Hepatocyte (in vitro differentiated cells): ENCODE data around the gene FSIP1. TPM values are rescaled to one million over a fixed set of nuclear protein-coding genes. Genes with fewer than 3 reads are reported as not detected.

Experiments used
- DNase-seq: peaks from one replicate; pipeline ENCODE4 v3.0.0-alpha.2; 2016; ENCODE audit warnings: low spot score
- H2AFZ ChIP-seq: fragments of 200-600 bp; sonication (generic); 2 replicates; pipeline ENCODE4 v1.6.0; 2016; ENCODE audit warnings: antibody characterized with exemption, mild to moderate bottlenecking
- H3K27ac ChIP-seq: fragments of 200-600 bp; sonication (generic); 2 replicates; pipeline ENCODE4 v1.5.1; 2016; ENCODE audit warnings: mild to moderate bottlenecking
- H3K27me3 ChIP-seq: fragments of 200-600 bp; sonication (generic); 2 replicates; pipeline ENCODE4 v1.6.1; 2016
- H3K36me3 ChIP-seq: fragments of 200-600 bp; sonication (generic); replicated peaks from 2 replicates; pipeline ENCODE4 v1.5.1; 2016; ENCODE audit warnings: low read depth; ENCODE audit not compliant: insufficient read depth
- H3K4me1 ChIP-seq: fragments of 200-600 bp; sonication (generic); 2 replicates; pipeline ENCODE4 v1.5.1; 2016; ENCODE audit warnings: mild to moderate bottlenecking, moderate library complexity; ENCODE audit not compliant: insufficient read depth
- H3K4me2 ChIP-seq: fragments of 200-600 bp; sonication (generic); 2 replicates; pipeline ENCODE4 v1.6.0; 2016
- H3K4me3 ChIP-seq: fragments of 200-600 bp; sonication (generic); 2 replicates; pipeline ENCODE4 v1.5.1; 2016; ENCODE audit warnings: mild to moderate bottlenecking
- H3K79me2 ChIP-seq: fragments of 200-600 bp; sonication (generic); 2 replicates; pipeline ENCODE4 v1.6.0; 2017; ENCODE audit warnings: mild to moderate bottlenecking
- H3K9me2 ChIP-seq: fragments of 200-600 bp; sonication (generic); replicated peaks from 2 replicates; pipeline ENCODE4 v1.6.0; 2017; ENCODE audit warnings: mild to moderate bottlenecking; ENCODE audit not compliant: insufficient read depth
- H3K9me3 ChIP-seq: fragments of 200-600 bp; sonication (generic); 2 replicates; pipeline ENCODE4 v1.5.1; 2016; ENCODE audit warnings: low read depth, mild to moderate bottlenecking
- H4K20me1 ChIP-seq: fragments of 200-600 bp; sonication (generic); 2 replicates; pipeline ENCODE4 v1.6.0; 2016; ENCODE audit warnings: mild to moderate bottlenecking; ENCODE audit not compliant: insufficient read depth, poor library complexity, severe bottlenecking
- EZH2 ChIP-seq: fragments of 200-600 bp; sonication (generic); IDR thresholded peaks from 2 replicates; pipeline ENCODE4 v1.6.1; 2016; ENCODE audit warnings: antibody characterized with exemption, mild to moderate bottlenecking, borderline replicate concordance
- EZH2phosphoT487 ChIP-seq: fragments of 200-600 bp; sonication (generic); IDR thresholded peaks from one replicate; pipeline ENCODE4 v1.6.1; 2018; ENCODE audit warnings: antibody characterized with exemption, mild to moderate bottlenecking, low read depth, moderate library complexity; ENCODE audit not compliant: unreplicated experiment, severe bottlenecking
- WGBS: methylation state at CpG from one replicate; pipeline ENCODE4 v1.1.6; 2016; ENCODE audit warnings: low lambda C conversion rate; ENCODE audit errors: missing lambda C conversion rate; 5-methylcytosine and 5-hydroxymethylcytosine counted together
- polyA plus RNA-seq: library from polyadenylated mRNA; unstranded; fragments of >200 nt; fragmentation: Nextera tagmentation; extraction: Ambion mirVana; gene quantifications from 2 replicates; pipeline ENCODE4 v1.2.1, GENCODE V29; 2016
- total RNA-seq: library from RNA; depleted of rRNA; stranded (reverse); fragments of >200 nt; gene quantifications from 2 replicates; pipeline ENCODE4 v1.2.3, GENCODE V29; 2014
- TF ChIP-seq, protein P1 (sequence below): fragments of 200-600 bp; sonication (generic); IDR thresholded peaks from 2 replicates; pipeline ENCODE4 v1.5.1; 2016; ENCODE audit warnings: antibody characterized with exemption, mild to moderate bottlenecking; ENCODE audit not compliant: poor library complexity

Gene FSIP1
- total and polyA plus RNA-seq, 2 experiments from 2014 or later = 0.60 to 0.79 TPM

DNA sequence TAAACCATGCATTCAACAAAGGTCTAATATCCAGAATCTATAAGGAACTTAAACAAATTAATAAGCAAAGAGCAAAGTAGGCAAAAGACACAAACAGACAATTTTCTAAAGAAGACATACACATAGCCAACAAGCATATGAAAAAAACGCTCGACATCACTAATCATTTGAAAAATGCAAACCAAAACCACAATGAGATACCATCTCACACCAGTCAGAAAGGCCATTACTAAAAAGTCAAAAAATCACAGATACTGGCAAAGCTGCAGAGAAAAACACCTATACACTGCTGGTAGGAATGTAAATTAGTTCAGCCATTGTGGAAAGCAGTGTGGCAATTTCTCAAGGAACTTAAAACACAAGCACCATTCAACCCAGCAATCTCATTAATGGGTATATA lies 53.8 kb downstream of the FSIP1 start:
- no peaks in the 10 kb centered on the region for H3K27me3 ChIP-seq
- no peak overlapping the region for H2AFZ ChIP-seq
- no peaks in the 10 kb centered on the region for H3K9me3 ChIP-seq
- no peaks in the 10 kb centered on the region for H4K20me1 ChIP-seq
- WGBS = 95% methylated on average over 2 of the region's 2 CpGs
- TF ChIP-seq, protein P1, sequence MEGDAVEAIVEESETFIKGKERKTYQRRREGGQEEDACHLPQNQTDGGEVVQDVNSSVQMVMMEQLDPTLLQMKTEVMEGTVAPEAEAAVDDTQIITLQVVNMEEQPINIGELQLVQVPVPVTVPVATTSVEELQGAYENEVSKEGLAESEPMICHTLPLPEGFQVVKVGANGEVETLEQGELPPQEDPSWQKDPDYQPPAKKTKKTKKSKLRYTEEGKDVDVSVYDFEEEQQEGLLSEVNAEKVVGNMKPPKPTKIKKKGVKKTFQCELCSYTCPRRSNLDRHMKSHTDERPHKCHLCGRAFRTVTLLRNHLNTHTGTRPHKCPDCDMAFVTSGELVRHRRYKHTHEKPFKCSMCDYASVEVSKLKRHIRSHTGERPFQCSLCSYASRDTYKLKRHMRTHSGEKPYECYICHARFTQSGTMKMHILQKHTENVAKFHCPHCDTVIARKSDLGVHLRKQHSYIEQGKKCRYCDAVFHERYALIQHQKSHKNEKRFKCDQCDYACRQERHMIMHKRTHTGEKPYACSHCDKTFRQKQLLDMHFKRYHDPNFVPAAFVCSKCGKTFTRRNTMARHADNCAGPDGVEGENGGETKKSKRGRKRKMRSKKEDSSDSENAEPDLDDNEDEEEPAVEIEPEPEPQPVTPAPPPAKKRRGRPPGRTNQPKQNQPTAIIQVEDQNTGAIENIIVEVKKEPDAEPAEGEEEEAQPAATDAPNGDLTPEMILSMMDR = no peak
- no peak for TF ChIP-seq EZH2phosphoT487
- no peak for TF ChIP-seq EZH2
- no peaks in the 10 kb centered on the region for H3K9me2 ChIP-seq
- H3K4me1 ChIP-seq = peaks cover 9% of the 10 kb centered on the region
- no peak overlapping the region for H3K4me3 ChIP-seq
- H3K4me2 ChIP-seq = no peak overlapping the region
- no peaks in the 10 kb centered on the region for H3K36me3 ChIP-seq
- no peak overlapping the region for H3K27ac ChIP-seq
- no peak for DNase-seq
- H3K79me2 ChIP-seq = no peaks in the 10 kb centered on the region

- DNase-seq = no peak
- no peak overlapping the region for H3K4me2 ChIP-seq
- no peaks in the 10 kb centered on the region for H3K27me3 ChIP-seq
- no peak overlapping the region for H2AFZ ChIP-seq
- H3K9me3 ChIP-seq = no peaks in the 10 kb centered on the region
- no peak overlapping the region for H3K4me3 ChIP-seq
- no peaks in the 10 kb centered on the region for H3K36me3 ChIP-seq
- TF ChIP-seq, protein P1 = no peak
- TF ChIP-seq EZH2phosphoT487 (no peak), EZH2 (no peak)
- H3K9me2 ChIP-seq = no peaks in the 10 kb centered on the region
- WGBS = 78% methylated on average over 6 of the region's 6 CpGs
- no peak overlapping the region for H3K27ac ChIP-seq
- peaks cover 9% of the 10 kb centered on the region for H3K4me1 ChIP-seq
- no peaks in the 10 kb centered on the region for H4K20me1 ChIP-seq
- no peaks in the 10 kb centered on the region for H3K79me2 ChIP-seq
Observed at GRCh38 chr15:39721893-39722292, 60.7 kb downstream of the FSIP1 start.

DNA sequence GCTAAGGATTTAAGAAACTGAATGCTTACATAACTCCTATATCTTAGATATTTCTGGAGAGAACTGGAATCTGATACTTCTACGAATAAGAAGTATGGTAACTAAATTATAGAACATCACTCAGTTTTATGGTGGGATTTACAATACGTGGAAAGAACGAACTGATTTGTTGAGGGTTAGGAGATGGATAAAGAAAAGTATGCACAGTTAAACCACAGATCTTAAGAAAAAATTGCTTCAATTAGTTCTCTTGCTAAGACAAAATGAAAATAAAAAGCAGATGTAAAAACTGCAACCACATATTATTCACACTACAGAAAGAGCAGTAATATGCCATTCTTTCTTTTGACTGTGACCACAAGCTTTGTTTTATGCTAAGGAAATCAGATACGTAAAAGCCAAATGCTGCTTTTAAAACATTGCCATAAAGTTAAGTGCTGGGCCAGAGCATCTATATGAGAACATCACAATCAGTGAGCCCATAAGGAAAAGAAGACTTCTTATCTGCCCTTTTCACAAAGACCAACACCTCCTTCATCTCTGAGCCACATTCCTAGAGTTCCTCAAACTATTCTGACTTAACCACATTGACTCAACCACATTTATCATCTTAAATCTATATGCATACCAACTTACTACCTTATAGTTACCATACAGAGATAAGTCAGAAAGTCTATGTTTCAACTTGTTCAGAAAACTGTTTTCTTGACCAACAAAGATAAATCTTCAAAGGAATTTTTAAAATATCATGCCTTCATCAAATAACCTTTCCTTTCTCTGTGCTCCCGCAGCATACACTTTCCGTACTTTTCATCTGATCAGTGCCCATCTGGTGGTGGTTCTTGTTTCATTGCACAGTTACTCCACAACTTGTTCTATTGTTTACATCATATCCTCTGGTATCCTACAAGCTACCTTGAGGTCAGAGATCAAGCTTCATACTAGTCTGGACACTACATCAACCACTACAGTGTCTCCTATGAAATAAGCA lies 61.7 kb downstream of the FSIP1 start:
- no peaks in the 10 kb centered on the region for H3K27me3 ChIP-seq
- no peaks in the 10 kb centered on the region for H3K9me3 ChIP-seq
- no peaks in the 10 kb centered on the region for H3K9me2 ChIP-seq
- no peaks in the 10 kb centered on the region for H3K79me2 ChIP-seq
- H3K4me1 ChIP-seq = peaks cover 9% of the 10 kb centered on the region
- no peaks in the 10 kb centered on the region for H3K36me3 ChIP-seq
- no peak overlapping the region for H3K4me3 ChIP-seq
- H4K20me1 ChIP-seq = no peaks in the 10 kb centered on the region
- peak; percentile 8 for DNase-seq
- peak overlapping the region; percentile 12 for H3K27ac ChIP-seq
- H2AFZ ChIP-seq = no peak overlapping the region
- no peak overlapping the region for H3K4me2 ChIP-seq
- WGBS = 28% methylated on average over 6 of the region's 6 CpGs
- TF ChIP-seq EZH2 (no peak), EZH2phosphoT487 (no peak)
- TF ChIP-seq, protein P1 = no peak
